ENCODE measurements around the gene ALG14.

ALG14 gene

DNA sequence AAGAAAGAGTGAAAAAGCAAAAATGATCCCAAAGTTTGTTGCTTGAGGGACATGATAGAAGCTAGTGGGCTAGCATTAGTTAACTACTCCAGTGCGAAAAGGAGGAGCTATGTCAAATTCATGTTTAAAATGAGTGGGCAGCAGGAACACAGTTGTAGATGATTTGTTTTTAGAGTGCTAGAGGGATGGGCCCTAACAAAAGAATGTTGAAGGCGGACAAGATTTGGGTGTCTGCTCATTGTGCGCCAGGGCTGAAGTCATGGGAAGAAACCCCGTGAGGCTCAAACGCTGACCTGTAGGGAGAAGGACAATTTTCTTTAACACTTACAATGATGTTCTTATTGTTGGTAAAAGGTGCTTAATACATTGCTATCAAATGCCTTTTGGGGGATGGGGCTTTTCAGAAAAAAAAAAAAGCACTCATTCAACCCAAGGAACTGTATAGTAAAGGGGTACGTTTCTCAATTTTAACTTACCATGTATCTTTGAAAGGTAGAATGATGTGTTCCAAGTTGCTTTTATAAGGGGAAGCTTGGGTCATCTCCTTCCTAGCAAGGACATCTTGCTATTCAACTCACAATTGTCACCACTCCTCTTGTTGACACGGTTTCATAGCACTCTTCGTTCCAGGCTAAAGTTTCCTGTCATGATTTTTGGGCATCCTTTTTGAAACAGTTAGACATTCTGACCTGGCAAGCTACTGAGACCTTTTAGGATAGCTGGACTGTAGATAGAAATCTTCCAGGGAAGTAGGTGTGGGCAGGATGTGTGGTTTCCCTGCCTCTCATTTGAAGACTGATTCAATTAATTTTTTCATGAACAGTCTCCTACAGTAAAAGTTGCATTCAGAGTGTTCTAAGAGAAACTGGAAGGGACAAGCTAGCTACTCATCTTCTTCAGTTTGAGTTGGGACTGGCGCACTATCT is 92.8 kb downstream of the ALG14 start:
- no peak for DNase-seq

DNA sequence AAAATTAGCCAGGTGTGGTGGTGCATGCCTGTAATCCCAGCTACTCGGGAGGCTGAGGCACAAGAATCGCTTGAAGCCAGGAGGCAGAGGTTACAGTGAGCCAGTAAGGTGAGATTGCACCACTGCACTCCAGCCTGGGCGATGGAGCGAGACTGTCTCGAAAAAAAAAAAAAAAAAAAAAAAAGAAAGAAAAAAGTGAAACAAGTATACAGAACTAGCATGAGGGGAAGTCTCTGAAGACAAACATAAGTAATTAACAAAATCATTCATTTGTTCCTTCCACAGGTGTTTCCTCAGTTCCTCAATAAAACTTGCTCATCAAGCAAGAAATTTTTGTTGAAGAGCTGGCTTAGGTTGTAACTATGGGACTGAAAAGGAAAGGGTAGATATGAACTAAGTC is 93.6 kb downstream of the ALG14 start:
- no peak for DNase-seq

DNA sequence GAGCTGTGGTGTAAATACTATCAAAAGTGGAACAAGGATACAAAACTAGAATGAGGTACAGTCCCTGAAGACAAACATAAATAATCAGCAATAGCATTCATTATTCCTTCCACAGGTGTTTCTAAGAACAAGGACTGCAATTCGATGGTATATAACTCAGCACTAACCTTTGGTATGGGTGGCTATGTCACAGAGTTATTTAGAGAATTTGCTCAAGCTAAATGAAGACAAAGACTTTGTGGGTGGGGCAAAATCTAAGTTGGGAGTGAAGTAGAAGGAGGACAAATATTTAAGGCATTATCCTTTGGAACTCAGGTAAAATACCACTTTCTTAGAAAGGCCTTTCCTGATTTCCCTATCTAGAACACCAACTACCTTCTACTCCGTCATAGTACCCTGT is 94.3 kb downstream of the ALG14 start:
- no peak for DNase-seq

DNA sequence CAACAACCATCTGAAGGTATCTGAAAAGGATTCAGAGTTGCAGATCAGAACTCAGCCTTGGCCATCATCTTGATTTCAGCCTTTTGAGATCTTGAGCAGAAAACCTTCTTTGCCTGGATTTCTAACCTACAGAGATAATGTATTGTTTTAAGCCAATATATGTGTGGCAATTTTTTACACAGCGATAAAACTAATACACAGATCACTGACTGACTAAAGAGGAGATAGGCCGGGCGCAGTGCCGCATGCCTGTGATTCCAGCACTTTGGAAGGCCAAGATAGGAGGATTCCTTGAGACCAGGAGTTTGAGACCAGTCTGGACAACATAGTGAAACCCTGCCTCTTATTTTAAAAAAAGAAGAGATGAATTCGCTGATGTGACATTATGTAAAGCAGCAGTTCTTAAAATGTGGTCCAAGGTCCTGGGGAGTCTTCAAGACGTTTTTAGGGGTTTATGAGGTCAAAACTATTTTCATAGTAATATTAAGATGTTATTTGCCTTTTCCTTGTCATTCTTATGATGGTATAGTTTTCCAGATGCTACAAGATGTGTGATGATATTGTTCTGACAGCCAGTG is 95.7 kb downstream of the ALG14 start:
- no peak for DNase-seq

DNA sequence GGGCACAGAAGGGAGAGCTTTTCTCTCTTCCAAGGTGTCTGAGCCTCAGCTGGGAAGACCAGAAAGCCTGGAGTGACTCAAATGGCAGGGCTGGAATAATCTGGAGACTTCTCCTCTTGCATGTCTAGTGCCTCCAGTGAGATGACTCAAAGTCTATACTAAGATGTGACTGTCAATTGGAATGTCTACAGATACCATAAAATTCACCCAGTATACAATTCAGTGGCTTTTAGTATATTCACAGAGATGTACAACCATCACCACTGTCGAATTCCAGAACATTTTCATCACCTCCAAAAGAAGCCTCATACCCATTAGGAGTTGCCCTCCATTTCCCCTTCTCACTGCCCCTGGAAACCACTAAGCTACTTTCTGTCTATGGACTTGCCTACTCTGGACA is 97.9 kb downstream of the ALG14 start:
- no peak for DNase-seq

DNA sequence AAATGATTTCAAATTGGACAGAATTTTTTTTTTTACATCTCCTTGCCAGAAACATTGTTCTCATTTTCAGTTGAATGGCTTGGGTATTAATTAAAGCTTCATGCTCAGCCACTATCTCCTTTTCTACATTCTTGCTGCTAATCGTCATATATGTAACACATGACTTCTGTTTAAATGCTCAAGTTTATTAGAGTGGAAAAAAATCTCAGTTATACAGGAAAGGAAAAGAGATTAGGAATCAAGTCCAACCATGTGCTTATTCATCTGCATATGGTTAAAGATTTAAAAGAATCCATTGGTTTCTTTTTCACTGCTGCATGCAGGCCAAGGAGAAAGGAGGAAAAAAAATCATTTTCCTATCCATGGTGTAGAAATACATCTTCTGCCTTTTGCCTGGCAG is 98.5 kb downstream of the ALG14 start:
- DNase-seq, result no peak

DNA sequence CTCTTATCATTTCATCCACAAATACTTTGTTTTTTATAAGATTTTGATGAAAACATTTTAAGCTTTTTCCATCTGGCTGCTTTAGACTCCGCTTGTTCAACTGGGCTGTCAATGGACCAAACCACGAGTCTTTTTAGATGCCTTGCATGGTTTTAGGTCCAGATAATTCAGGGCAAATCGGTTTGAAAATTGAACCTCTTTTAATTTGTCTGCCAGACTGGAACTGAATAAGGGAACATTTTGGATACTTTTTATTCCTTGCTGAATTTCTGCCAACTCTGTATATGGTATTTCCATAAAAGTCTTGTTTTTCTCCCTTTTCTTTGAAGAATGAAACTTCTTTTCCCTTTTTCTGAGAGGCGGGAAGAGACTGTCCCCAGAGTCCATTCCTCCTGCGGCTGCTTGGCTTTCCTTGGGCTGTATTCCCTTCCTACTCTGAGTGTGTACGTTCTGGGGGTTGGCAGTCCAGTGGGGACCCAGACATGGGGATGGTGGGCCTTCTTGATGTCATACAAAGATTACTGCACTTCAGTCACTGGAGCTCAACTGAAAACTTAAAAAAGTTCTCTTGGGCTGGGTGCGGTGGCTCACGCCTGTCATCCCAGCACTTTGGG is 99.3 kb downstream of the ALG14 start:
- DNase-seq, result no peak

DNA sequence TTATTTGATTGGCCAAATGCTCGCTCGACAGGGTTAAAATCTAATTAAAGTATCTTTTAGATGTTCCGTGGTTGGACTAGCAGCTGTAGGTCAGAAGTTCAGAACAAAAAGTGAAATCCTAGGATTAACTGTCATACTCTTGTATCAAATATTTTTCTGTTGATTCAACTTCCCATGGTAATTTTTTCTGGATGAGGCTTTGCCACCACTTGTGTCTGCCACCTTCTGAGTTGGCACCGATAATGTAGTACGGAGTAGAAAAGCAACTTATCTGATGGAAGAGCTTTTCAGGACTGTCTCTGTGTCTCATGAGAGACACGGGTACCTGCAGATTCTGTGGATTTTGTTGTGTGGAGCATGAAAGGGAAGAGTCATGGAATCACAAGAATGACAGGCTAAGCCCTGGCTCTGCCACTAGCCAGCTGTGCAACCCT is 101.2 kb downstream of the ALG14 start:
- DNase-seq, result no peak

DNA sequence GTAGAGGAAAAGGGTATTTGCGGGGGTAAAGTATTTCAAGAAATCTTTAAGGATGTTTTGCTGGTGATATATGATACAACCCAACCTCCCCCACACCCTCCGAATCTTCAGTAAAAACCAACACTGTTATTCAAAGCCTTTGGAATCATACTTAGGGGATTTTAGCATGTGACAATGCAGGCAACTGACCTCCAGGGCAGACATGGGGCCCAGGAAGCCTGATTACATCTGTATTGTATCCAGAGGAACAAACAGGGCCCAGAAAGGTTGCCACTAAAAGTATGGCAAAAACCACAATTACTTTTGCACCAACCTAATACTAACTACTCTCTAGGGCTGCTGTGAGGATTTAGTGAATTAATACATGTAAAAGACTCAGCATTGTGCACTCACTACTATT is 102.0 kb downstream of the ALG14 start:
- DNase-seq, result no peak

DNA sequence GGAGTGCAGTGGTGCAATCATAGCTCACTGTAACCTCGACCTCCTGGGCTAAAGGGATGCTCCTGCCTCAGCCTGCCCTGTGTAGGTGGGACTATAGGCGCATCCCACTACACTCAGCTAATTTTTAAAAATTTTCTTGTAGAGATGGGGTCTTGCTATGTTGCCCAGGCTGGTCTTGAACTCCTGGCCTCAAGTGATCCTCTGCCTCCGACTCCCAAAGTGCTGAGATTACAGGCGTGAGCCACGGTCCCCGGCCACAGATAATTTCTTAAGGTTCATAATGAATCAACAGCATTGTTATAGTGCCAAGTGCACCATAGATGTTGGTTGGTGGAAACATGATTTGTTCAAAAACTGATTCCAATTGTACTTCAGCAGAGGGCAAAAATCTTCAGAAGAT is 103.6 kb downstream of the ALG14 start:
- no peak for DNase-seq

DNA sequence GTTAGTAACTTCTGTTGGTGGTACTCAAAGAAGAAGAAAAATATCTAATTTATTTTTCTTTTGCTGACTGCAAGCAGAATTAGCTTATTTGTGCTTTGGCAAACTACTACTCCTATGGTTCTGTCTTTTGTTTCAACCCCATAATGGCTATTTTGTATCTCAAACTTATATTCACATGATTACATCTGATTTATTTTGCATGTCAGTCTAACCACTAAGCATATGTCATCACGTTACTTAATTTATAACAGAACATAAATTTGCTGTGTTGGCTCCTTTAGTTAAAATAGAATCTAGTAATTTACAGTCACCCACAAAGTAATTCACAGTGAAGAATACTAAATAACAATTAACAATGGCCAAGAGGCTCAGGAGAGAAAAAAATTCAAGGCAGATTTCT is 106.7 kb downstream of the ALG14 start:
- DNase-seq, result no peak

DNA sequence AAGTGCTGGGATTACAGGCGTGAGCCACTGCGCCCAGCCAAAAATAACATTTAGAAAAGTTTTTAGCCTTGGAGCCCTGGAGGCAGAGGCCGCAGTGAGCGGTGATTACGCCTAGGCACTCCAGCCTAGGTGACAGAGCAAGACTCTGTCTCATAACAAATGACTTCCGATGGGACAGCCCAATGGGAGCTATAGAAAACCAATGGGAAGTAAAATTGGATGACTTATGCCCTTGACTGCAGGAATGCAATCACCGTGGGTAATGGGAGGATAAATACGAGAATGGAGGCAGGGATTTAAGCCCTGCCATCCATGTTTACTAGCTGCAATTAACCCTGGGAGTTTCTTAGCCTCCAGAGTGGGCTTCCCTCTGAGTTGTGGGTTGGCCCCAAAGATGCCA is 108.9 kb downstream of the ALG14 start:
- DNase-seq, result no peak

DNA sequence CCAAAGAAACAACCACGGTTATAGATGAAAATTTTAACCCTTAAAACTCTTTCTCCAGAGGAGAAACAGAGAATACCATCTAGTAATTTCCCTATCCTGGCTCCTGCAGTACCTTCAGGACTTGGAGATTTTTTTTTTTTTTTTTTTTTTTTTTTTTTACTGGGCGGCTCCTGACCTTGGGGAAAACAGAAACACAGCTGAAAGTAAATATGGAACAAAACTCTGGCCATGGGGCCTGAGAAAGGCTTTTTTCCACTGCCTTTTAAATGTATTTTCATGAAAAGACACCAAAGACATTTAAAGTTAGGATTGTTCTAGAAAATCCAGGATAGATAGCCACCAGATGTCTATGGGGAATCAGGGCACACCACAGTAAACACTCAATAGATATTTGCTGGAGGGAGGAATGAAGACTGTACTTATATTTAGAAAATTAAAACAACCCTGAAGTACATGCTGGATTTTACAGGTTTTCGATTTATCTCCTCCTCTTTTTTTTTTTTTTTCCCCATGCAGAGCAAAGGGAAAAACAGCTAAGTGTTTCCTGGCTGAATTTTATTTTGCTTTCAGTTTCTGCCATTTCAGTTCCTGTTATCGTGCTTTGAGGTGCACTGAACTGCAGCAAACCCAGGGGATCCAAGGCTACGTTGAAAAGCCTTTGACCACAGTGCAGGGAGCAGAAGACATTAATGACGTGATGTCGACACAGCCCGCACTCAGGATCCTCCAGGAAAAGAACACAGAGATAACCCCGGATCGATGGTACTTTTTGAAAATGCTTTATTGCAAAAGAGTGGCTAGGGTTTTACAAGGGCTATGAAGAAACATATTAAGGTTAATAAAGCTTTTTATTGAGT is 110.1 kb downstream of the ALG14 start:
- DNase-seq, result no peak

DNA sequence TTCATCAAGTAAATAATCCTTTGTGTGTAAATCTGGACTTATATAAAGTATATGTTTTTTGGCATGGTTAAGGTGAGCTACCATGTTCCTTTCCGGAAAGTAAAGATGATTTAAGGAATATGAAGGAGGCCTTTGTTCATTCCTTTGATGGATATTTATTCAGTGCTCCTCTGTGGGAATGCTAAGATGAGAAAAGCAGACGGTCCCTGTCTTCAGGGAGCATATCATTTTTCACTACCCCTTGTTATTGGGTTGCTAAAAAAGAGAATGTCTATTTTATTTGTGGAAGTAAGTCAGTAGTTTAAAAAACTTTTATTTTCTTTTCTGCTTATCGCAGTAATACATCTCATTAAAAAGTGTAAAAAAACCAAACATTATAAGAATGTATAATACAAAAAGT is 110.8 kb downstream of the ALG14 start:
- no peak for DNase-seq

DNA sequence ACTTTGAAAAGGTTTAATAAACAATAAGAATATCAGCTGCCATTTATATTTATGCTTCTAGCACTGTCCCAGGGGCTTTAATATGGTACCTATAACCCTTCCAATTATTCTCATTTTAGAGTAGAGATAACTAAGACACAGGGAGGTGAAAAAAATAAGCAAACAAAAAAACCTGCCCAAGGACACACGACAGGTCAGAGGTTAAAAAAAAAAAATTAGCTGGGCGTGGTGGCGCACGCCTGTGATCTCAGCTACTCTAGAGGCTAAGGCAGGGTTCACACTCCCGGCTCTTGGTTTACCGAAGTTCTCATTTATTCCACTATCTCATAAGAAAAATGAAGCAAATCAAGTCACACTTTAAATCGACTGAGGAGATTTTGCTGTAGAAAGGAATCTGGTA is 111.2 kb downstream of the ALG14 start:
- DNase-seq, result no peak

DNA sequence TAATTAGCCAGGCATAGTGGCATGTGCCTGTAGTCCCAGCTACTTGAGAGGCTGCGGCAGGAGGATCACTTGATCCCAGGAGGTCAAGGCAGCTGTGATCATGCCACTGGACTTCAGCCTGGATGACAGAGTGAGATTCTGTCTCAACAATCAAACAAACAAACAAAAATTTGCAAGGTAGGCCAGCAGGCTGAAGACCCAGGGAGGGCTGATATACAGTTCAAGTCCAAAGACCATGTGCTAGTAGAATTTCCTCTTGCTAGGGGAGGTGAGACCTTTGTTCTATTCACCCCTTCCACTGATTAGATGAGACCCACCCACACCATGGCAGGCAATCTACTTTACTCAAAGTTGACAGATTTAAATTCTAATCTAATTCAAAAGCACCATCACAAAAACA is 114.7 kb downstream of the ALG14 start:
- no peak for DNase-seq

DNA sequence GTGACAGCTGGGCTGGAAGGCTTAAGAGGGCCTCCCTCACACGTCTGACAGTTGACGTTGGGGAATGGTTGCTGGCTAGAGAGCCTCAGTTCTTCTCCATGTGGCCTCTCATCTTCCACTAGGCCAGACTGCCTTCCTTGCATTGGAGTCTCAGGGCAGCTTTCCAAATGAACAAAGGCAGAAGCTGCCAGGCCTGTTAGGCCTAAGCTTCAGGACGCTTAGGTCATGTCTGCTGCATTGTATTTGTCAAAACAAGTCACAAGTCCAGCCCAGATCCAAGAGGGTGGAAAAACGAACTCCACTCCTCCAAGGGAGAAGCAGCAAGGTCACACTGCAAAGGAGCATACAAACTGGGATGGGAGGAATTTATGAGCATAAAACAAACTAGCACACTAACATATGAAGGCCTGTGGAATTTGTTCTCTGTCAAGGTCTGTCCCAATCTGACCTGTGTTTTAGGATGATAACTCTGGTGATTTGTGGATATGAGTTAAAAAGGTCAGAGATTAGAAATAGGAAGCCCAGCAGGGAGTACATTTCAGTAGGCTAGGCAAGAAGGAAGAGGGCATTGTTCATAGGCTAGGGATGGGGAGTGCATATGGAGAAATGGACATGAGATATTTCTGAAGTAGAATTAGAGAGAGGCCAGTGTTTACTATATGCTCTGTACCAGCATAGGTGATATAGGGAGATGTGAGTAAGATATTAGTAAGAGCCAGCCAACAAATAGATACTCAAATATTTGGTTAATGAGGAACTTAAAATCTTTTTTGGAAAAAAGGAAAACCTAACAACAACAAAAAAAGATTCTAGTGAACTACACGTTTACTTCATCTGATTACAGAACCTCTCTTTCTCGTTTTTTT is 116.8 kb downstream of the ALG14 start:
- peak; percentile 26 for DNase-seq

DNA sequence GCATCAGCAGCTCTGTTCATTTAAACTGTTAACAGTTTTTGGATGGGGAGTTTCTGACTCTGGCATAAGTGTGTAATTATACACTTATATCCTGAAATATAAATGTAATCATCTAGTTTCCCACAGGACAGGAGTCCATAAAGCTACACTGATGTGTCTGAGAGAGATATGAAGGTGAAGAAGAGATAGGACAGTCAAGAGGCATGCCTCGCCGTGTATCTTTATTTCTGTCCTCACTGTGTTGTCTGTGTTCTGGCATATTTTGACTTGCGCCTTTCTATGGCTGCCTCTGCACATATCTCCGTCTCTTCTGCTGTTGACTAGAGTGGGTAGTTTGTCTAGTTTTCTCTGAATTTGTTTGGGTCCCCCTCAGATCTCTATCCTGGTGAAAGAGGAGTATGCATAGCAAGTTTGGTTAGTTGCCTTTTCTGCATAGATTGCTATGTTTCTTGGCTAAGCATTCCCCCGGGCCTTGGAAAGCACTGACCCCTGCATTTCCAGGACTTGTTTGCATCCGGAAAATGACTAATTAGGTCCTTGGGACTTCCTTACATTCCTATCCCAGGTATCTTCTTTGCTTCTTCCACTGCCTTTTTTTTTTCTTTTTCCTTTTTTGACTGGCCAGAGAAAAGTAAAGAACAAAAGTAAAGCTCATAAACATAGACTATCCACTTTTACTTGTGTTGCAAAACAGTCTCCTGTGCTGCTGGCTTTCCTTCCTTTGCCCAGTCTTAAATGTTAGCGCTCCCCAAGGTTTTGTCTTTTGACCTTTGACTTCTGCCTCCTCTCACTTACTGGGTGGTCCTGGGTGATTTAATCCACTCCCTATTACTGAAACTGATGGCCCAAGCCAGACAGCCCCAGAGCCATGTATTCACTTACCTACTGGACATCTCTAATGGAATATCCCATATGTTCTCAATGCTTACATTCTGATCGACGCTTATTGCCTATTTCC is 118.2 kb downstream of the ALG14 start:
- DNase-seq, result no peak

DNA sequence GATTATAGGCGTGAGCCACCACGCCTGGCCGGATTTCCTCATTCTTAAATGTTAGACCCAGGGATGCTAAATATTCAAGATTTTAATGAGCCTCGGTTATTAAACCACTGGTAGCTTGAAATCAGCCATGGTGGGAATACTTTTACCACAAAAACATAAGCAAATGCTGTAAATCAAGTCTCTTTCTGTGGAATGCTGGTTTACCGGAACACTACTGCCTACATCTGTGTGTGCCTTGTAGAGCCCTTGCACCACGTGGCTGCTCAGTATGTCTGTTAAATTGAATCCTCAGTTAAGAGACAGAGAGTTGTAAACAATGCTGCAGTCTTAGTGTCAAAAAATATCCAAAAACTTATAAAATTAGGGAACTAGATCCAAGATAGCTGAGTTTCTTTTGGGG is 119.0 kb downstream of the ALG14 start:
- DNase-seq, result no peak

DNA sequence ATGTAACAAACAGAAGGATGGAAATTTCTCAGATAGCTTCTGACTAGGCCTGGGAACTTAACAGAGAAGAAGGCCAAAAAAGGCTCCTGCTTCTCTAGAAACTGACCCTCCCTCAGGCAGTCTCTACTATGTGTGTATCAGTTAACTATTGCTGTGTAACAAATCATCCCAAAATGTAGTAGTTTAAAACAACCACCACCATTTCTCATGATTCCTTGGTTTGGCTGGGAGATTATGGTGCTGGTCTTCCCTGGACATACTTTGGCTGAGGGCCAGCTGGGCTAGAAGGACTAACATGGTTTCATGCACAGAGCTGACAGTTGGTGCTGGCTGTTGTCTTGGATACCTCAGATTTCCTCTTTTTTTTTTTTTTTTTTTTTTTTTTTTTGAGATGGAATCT is 119.6 kb downstream of the ALG14 start:
- DNase-seq, result no peak

DNA sequence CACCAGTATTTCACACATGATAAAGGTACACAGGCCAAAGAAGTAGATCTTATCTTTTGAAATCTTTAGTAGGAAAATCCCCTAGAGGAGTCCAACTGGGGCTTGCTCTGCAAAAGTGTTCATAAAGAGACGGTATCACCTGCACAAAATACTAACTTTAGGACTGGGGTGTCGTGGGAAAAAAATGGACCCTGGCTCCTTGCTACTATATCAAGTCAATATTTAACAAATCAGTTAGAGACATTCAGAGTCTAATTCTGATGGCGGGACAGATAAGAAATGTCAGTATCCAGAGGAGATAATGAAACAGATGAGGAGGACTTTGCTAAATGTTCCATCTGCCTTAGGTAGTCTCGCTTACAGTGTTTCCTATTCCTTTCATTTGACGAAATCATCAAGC is 120.2 kb downstream of the ALG14 start:
- DNase-seq, result no peak

Measured in NCI-H2171 treated with DMSO at 0.1 percent for 48 hours (cell line).